AG04450 (cell line): Measurements from ENCODE around the gene OXSR1. TPM values are rescaled to one million over a fixed set of nuclear protein-coding genes. Genes with fewer than 3 reads are reported as not detected.
"Not testable (repeated sequence)": the region's sequence is repeated elsewhere in the genome, so short reads cannot be mapped to it uniquely, and the experiment has no call there.

Experiments
- CTCF ChIA-PET: fragments of 300-600, 350-600 bp; formaldehyde crosslinking; extraction: SDS; loops from one replicate; lab custom pipeline; 2022; ENCODE audit warnings: antibody characterized with exemption, inconsistent platforms; lab: Charles Lee
- POLR2A ChIA-PET: fragments of 350-600 bp; formaldehyde crosslinking; extraction: SDS; loops from one replicate; lab custom pipeline; 2021; ENCODE audit warnings: antibody characterized with exemption, inconsistent platforms; lab: Yijun Ruan, JAX
- DNase-seq: peaks from one replicate; pipeline ENCODE4 v3.0.0-alpha.2; 2011; ENCODE audit warnings: low read depth, low spot score
- H3K27ac ChIP-seq: one replicate; pipeline ENCODE4 v1.5.1; 2012; ENCODE audit warnings: low read depth, low read length, control low read depth
- H3K27me3 ChIP-seq: one replicate; pipeline ENCODE4 v1.6.0; 2012; ENCODE audit warnings: low read length; ENCODE audit not compliant: control insufficient read depth, insufficient read depth
- H3K4me3 ChIP-seq: 2 replicates; pipeline ENCODE4 v1.5.1; 2011; ENCODE audit warnings: mild to moderate bottlenecking, low read depth, low read length, control low read depth
- H3K9me3 ChIP-seq: 2 replicates; pipeline ENCODE4 v1.5.1; 2012; ENCODE audit warnings: low read length; ENCODE audit not compliant: control insufficient read depth, insufficient read depth
- CTCF ChIP-seq: IDR thresholded peaks from 2 replicates; pipeline ENCODE4 v1.5.1; 2011; ENCODE audit warnings: low read depth, low read length, control low read depth, inconsistent platforms
- polyA plus RNA-seq: library from polyadenylated mRNA; depleted of rRNA; stranded (reverse); fragments of >200 nt; gene quantifications from 2 replicates; pipeline ENCODE4 v1.2.3, GENCODE V29; 2011

OXSR1 gene
- polyA plus RNA-seq, 1 experiment, result 42.3 TPM

- Histone ChIP-seq H3K27me3 (no peaks in the 10 kb centered on the region), H3K27ac (no peak overlapping the region), H3K4me3 (no peak overlapping the region), H3K9me3 (no peaks in the 10 kb centered on the region)
- no peak for TF ChIP-seq CTCF
- ChIA-PET CTCF (no interaction called here), POLR2A (no interaction called here)
- no peak for DNase-seq
Measured at GRCh38 chr3:38158472-38158871, 6.9 kb upstream of the OXSR1 start.

GRCh38 chr3:38160704-38161103, 4.6 kb upstream of the OXSR1 start:
- POLR2A ChIA-PET, H3K27ac ChIP-seq, CTCF ChIA-PET, H3K4me3 ChIP-seq, H3K27me3 ChIP-seq, DNase-seq, H3K9me3 ChIP-seq: not testable (repeated sequence)

- no peaks in the 10 kb centered on the region; the same call in 1 of the 2 replicates for H3K9me3 ChIP-seq
- ChIA-PET CTCF (interaction anchor here (0.7 to 1.6 kb wide), 2 partner anchors 10 to 183 kb away, joined by 4 to 6 read pairs; partner anchors contain the start of gene XYLB), POLR2A (no interaction called here)
- no peak; the same call in 1 of the 2 replicates for TF ChIP-seq CTCF
- H3K27ac ChIP-seq, result no peak overlapping the region
- H3K4me3 ChIP-seq, result no peak overlapping the region
- DNase-seq, result no peak
- H3K27me3 ChIP-seq, result no peaks in the 10 kb centered on the region
Measured at GRCh38 chr3:38163117-38163840, 2.1 kb upstream of the OXSR1 start.

- Histone ChIP-seq H3K4me3 (peak overlapping the region; percentile 87), H3K9me3 (no peaks in the 10 kb centered on the region; the same call in 1 of the 2 replicates), H3K27me3 (no peaks in the 10 kb centered on the region), H3K27ac (peak overlapping the region; percentile 89)
- CTCF ChIA-PET, result interaction anchor here (0.6 to 1.6 kb wide), 3 partner anchors 11 to 353 kb away, joined by 4 to 6 read pairs (median 5); partner anchors contain the start of gene XYLB
- TF ChIP-seq CTCF, result no peak
- POLR2A ChIA-PET, result interaction anchor here (0.6 to 3.8 kb wide), 6 partner anchors 8 to 83 kb away, joined by 3 to 27 read pairs (median 4); partner anchors contain the start of gene ACAA1
- DNase-seq, result no peak
Measured at GRCh38 chr3:38163841-38164642, 1.3 kb upstream of the OXSR1 start.

- POLR2A ChIA-PET, result interaction anchor here (0.6 to 3.8 kb wide), 7 partner anchors 9 to 135 kb away, joined by 3 to 27 read pairs (median 3); partner anchors contain the start of genes ACAA1 and PLCD1
- no peak for DNase-seq
- Histone ChIP-seq H3K27ac (peak overlapping the region; percentile 89), H3K27me3 (no peaks in the 10 kb centered on the region), H3K4me3 (peak overlapping the region; percentile 87), H3K9me3 (no peaks in the 10 kb centered on the region; the same call in 1 of the 2 replicates)
- CTCF ChIA-PET, result interaction anchor here (0.6 to 1.2 kb wide), 2 partner anchors 354 to 357 kb away, joined by 3 to 5 read pairs; no protein-coding TSS in a partner anchor
- no peak for TF ChIP-seq CTCF
Measured at GRCh38 chr3:38164643-38164951, 740 bp upstream of the OXSR1 start.
